ENCODE measurements around the gene RNF225.
"Not testable (repeated sequence)": the region's sequence is repeated elsewhere in the genome, so short reads cannot be mapped to it uniquely, and the experiment has no call there.

Gene RNF225

GRCh38 chr19:58409010-58409790 lies 13.7 kb downstream of the RNF225 start:
- peak; percentile 30 for DNase-seq (ENCODE audit: low read depth)

- DNase-seq (ENCODE audit: low read depth): no peak
These were observed 21.1 kb downstream of the RNF225 start for GRCh38 chr19:58416604-58417003.

- DNase-seq (ENCODE audit: low read depth): no peak
These were observed 21.6 kb downstream of the RNF225 start for GRCh38 chr19:58417071-58417470.

GRCh38 chr19:58428617-58429016 lies 33.2 kb downstream of the RNF225 start:
- no peak for DNase-seq (ENCODE audit: low read depth)

- no peak for DNase-seq (ENCODE audit: low read depth)
These were observed 34.3 kb downstream of the RNF225 start for GRCh38 chr19:58429745-58430144.

- no peak for DNase-seq (ENCODE audit: low read depth)
These were observed 38.8 kb downstream of the RNF225 start for GRCh38 chr19:58434217-58434616.

- DNase-seq (ENCODE audit: low read depth): peak; percentile 94
These were observed 44.4 kb downstream of the RNF225 start, which contains the start of gene ZNF132 for GRCh38 chr19:58439576-58440554. ZNF132 (minus strand) TSS chr19:58440153; CDS start chr19:58439821, 332 bp downstream.

- DNase-seq (ENCODE audit: low read depth): no peak
These were observed 45.1 kb downstream of the RNF225 start for GRCh38 chr19:58440556-58440955.

GRCh38 chr19:58442986-58443385 lies 47.5 kb downstream of the RNF225 start:
- DNase-seq (ENCODE audit: low read depth): not testable (repeated sequence)

Data from activated T-cell treated with anti-CD3 and anti-CD28 coated beads for 24 hours (primary cell).